Activated CD8-positive, alpha-beta memory T cell treated with anti-CD3 and anti-CD28 coated beads for 48 hours (primary cell): Measurements from ENCODE around the gene USP36.

ENCODE experiments used
- DNase-seq, 3 experiments: peaks; one replicate each; pipeline ENCODE4 v3.0.0-alpha.2; 2020; ENCODE audit warnings: low read depth in 2 of 3, low spot score in 2 of 3

The USP36 gene

GRCh38 chr17:78839235-78839761 is 1.3 kb downstream of the USP36 start:
- no peak for DNase-seq

- no peak for DNase-seq
Measured at GRCh38 chr17:78838574-78839005, 2.0 kb downstream of the USP36 start.

GRCh38 chr17:78836420-78837021 is 4.1 kb downstream of the USP36 start:
- DNase-seq: no peak

GRCh38 chr17:78834571-78834970 is 6.0 kb downstream of the USP36 start:
- DNase-seq: no peak

GRCh38 chr17:78832541-78832810 is 8.1 kb downstream of the USP36 start:
- no peak for DNase-seq

- no peak for DNase-seq
Measured at GRCh38 chr17:78831688-78832540, 8.7 kb downstream of the USP36 start.

- DNase-seq: no peak
Measured at GRCh38 chr17:78829477-78829876, 11.1 kb downstream of the USP36 start.

DNA sequence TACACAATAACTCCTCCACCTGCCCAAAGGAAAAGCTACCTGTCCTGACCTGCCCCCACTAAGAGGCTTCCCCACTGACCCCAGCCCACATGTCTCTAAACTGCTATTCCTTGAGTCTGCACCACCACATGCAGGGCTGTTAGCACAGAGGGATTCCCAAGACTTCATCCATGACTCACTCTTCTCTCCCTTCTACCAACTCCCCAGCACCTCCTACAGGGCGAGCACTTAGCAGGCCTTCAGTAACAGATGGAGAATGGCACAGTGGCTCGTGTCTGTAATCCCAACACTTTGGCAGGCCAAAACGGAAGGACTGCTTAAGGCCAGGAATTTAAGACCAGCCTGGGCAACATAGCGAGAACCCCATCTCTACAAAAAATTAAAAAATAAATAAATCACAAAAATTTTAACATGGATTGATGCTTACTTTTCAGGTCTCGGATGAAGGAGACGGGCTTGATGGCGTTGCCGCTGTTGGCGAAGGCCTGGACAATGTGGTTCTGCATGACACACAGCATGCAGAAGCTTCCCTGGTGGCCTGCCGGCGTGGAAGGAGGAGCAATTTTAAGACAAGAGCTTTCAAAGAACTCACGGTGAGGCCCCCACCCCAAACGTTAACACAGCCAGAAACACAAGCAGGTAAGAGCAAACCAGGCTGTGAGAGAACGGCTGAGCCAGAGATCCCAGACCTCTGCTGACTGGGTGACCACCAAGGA is 12.0 kb downstream of the USP36 start:
- no peak for DNase-seq

DNA sequence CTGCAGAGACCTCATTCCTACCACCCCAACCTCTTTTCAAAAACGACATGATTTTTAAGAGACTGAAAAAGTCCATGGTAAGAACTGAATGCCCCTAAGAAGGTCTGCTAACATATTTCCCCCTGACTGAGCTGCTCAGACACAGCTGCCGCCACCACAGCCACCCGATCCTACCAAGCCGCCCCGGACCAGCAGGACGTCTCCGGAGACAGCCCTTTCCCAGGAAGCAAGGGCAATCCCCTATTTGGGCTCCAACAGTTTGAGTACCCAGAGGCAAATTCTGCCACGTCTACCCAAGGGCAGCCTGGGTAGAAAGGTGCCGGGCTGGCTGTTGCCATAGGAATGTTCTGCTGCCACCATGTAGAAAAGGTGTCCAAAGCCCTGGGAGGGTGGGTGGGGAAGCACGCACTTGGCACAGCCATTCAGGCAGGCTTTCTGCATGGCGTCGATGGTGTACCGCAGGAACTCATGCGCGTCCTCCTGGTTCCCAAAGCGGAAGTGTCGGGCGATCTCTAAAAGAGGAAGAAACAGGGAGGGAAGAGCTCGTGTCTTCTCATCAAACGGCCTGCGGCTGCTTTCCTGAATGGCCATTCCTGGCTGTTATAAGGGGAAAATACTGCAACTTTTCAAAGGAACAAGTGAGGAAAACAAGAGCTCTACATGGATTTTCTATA is 13.6 kb downstream of the USP36 start:
- DNase-seq: no peak

DNA sequence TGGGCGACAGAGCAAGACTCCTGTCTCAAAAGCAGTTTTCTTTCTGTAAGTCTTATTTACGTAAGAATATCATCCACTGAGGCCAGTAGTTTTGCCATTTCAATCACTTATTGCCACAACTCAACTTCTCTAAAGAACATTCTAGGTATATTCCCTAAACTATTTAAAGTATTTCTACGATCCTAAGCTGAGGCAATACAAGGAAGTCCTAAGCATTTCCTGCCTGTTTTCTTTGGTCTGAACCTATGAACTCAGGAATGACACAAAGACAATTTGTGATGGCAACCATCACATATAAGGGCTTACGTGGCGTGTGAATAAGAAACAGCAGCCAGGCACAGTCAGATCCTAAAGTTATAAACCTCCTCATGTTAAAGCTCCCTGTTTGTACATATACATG is 14.2 kb downstream of the USP36 start:
- DNase-seq: no peak

GRCh38 chr17:78825696-78826095 is 14.9 kb downstream of the USP36 start:
- DNase-seq: no peak

DNA sequence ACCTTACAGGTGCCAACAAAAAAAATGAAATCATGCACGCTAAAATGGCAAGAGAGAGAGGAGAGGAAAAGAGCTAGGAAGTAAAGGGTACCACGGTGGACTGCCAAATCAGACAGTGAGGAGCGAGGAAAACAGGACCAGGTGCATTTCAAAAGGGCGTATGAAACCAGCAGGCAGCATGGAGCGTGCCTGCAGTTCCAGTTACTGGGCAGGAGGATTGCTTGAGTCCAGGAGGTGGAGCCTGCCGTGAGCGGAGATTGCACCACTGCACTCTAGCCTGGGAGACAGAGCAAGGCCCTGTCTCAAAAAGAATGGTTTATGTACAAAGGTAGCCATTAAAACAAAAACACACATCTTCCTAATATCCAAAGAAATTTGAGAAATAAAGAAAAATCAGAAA is 16.4 kb downstream of the USP36 start:
- no peak for DNase-seq

GRCh38 chr17:78823282-78824046 is 17.1 kb downstream of the USP36 start:
- no peak for DNase-seq

DNA sequence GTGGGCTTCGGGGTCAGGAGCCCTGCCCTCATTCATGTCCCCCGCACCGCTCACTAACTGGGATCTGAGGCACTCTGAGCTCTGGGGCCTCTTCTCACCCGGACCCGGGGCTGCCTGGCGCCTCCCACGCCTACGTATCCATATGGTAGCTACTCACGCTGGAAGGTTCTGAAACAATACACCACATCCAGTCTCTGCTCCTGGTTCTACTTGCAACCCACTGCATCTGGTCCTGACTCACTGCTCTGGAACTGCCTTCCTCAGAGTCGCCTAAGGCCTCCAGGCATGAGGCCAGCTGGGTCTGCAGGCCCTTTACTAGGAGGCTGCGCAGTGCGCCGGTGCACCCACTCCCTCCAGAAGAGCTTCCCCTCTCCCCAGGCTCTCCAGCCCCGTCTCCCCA is 18.1 kb downstream of the USP36 start:
- no peak for DNase-seq

- no peak for DNase-seq
Measured at GRCh38 chr17:78821961-78822360, 18.7 kb downstream of the USP36 start.

DNA sequence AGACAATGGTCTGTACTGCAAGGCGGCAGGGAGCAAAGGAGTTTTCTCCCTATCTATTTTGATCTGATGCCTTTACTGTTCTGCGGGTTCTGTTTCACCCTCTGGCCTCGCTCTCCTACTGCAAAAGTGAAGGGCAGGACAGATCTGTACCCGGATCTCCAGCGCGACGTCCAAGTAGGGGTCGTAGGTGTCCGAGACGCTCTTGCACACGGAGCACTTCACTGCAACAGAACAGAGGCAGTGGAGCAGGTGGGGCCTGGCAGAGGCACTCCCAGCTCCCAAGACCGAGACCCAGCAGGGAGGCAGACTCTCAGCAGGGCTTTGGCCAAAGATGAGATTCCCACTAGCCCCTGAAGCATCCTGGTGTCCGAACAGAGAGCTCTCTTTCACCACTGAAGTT is 19.8 kb downstream of the USP36 start:
- DNase-seq: no peak

GRCh38 chr17:78819806-78820792 is 20.5 kb downstream of the USP36 start:
- DNase-seq: no peak

DNA sequence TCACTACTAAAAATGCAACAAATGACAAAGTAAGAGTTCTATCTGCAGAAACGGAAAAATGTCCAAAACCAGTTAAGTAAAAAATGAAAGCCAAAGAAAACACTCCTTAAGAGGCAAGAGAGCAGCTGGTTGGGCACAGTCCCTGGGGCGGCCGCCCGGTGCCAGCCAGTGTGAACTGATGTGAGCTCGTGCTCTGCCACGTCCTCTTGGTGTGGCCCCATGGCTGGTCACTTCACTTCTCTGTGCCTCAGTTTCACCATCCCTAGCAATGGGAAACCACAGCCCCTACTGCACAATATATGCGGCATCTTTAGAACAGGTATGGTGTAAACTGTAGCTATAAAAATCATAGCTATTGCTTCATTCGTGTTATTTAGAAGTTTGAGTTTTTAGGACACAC is 21.2 kb downstream of the USP36 start:
- DNase-seq: no peak

- DNase-seq: no peak
Measured at GRCh38 chr17:78818932-78819331, 21.7 kb downstream of the USP36 start.
